Vagina (tissue), 2 donors: ENCODE results near the gene PIK3R5. TPM values are rescaled to one million over a fixed set of nuclear protein-coding genes. Genes with fewer than 3 reads are reported as not detected.

Experiments
- DNase-seq, 2 donors: peaks; one replicate each; pipeline ENCODE4 v3.0.0-alpha.2; 2017; ENCODE audit errors: extremely low spot score in 2 of 2
- H3K27ac ChIP-seq: fragments of 200-600 bp; sonication (generic); one replicate; pipeline ENCODE4 v1.5.1; 2019
- H3K27me3 ChIP-seq: fragments of 200-600 bp; sonication (generic); one replicate; pipeline ENCODE4 v1.5.1; 2019
- H3K36me3 ChIP-seq, 2 donors: fragments of 200-600 bp; sonication (generic); one replicate each; pipeline ENCODE4 v1.5.1; 2017 to 2019
- H3K4me1 ChIP-seq: fragments of 200-600 bp; sonication (generic); one replicate; pipeline ENCODE4 v1.5.1; 2019
- H3K4me3 ChIP-seq, 2 donors: fragments of 200-600 bp; sonication (generic); 1 replicate in 1 of 2; 2 replicates in 1 of 2; pipeline ENCODE4 v1.5.1; 2016 to 2019
- H3K9me3 ChIP-seq: fragments of 200-600 bp; sonication (generic); one replicate; pipeline ENCODE4 v1.5.1; 2019
- POLR2A ChIP-seq, 2 donors: fragments of 450-650 bp; IDR thresholded peaks; one replicate each; pipeline ENCODE4 v1.6.1; 2017; ENCODE audit warnings: antibody characterized with exemption in 2 of 2, mild to moderate bottlenecking in 2 of 2, moderate library complexity in 2 of 2
- POLR2AphosphoS5 ChIP-seq, 2 donors: sonication (generic); formaldehyde crosslinking; IDR thresholded peaks; one replicate each; pipeline ENCODE4 v1.9.0; 2017; ENCODE audit warnings: antibody characterized with exemption in 2 of 2, mild to moderate bottlenecking in 2 of 2, low read depth in 1 of 2; ENCODE audit not compliant: insufficient read depth in 1 of 2
- intact Hi-C: fragments of 100-400 bp; cut with DNase I; formaldehyde crosslinking; loops from one replicate; pipeline ENCODE4 v1.15.1; 2023
- total RNA-seq: library from RNA; depleted of rRNA; stranded (reverse); fragments of >200 nt; gene quantifications from one replicate; pipeline ENCODE4 v1.2.3, GENCODE V29; 2016
- TF ChIP-seq, protein P1 (sequence below), 3 experiments: fragments of 450-650 bp in 2 of 3; fragments of 200-600 bp in 1 of 3; sonication (generic) in 1 of 3; IDR thresholded peaks; one replicate each; pipeline ENCODE4 v1.5.1; 2017 to 2019; ENCODE audit warnings: antibody characterized with exemption in 3 of 3, mild to moderate bottlenecking in 2 of 3, moderate library complexity in 2 of 3

PIK3R5 gene
- total RNA-seq, 1 donor from 2014 or later: 10.6 TPM

DNA sequence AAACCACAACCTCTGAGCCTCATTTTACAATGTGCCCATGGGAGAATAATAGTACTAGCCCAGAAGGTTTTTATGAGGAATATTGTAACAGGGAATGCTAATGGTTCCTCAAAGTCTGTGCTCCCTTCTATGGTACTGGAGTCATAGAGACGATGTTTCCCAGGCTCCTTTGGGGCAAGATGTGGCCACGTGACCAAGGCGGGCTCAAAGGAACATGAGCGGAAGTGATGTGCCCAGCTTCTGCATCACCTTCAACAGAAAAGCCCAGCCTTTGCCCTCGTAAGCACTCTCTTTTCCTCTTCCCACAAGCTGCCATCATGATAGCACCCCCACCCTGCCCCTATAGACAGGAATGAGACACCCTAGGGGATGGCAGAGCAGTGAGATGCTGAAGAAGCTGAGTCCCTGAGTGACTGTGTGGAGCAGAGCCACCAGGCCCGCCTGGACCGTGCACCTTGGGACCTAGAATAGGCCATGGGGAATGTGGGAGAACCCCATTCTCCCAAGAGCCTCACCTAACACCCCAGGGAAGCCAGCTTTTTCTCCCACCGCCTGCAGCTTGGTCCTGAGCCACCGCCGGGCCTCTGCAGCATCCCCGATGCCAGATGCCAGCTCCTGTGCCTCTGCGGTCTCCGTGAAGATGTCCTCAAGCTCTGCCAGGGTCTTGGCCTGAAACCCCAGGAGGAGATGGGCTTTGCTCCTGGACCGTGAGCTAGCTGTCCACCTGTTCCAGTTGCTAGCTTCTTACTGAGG is 75.9 kb downstream of the PIK3R5 start:
- no peaks in the 10 kb centered on the region for H3K4me1 ChIP-seq
- H3K27ac ChIP-seq: no peak overlapping the region
- no peaks in the 10 kb centered on the region for H3K9me3 ChIP-seq
- no peaks in the 10 kb centered on the region for H3K36me3 ChIP-seq
- H3K4me3 ChIP-seq: no peak overlapping the region
- H3K27me3 ChIP-seq: no peaks in the 10 kb centered on the region
- intact Hi-C loops: no loop called here
- DNase-seq: no peak
- TF ChIP-seq POLR2AphosphoS5 (IDR thresholded peaks at IDR 0.05; ENCODE audit: insufficient read depth in 1 of 2, low read depth in 1 of 2) (no peak), POLR2A (IDR thresholded peaks at IDR 0.05) (no peak)
- TF ChIP-seq, protein P1, sequence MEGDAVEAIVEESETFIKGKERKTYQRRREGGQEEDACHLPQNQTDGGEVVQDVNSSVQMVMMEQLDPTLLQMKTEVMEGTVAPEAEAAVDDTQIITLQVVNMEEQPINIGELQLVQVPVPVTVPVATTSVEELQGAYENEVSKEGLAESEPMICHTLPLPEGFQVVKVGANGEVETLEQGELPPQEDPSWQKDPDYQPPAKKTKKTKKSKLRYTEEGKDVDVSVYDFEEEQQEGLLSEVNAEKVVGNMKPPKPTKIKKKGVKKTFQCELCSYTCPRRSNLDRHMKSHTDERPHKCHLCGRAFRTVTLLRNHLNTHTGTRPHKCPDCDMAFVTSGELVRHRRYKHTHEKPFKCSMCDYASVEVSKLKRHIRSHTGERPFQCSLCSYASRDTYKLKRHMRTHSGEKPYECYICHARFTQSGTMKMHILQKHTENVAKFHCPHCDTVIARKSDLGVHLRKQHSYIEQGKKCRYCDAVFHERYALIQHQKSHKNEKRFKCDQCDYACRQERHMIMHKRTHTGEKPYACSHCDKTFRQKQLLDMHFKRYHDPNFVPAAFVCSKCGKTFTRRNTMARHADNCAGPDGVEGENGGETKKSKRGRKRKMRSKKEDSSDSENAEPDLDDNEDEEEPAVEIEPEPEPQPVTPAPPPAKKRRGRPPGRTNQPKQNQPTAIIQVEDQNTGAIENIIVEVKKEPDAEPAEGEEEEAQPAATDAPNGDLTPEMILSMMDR (IDR thresholded peaks at IDR 0.05): no peak

GRCh38 chr17:8888704-8889302 is 76.7 kb downstream of the PIK3R5 start:
- TF ChIP-seq POLR2AphosphoS5 (IDR thresholded peaks at IDR 0.05; ENCODE audit: insufficient read depth in 1 of 2, low read depth in 1 of 2): no peak
- TF ChIP-seq POLR2A (IDR thresholded peaks at IDR 0.05): no peak
- TF ChIP-seq, protein P1 (IDR thresholded peaks at IDR 0.05): no peak
- Histone ChIP-seq H3K27me3 (no peaks in the 10 kb centered on the region), H3K4me3 (no peak overlapping the region), H3K27ac (no peak overlapping the region), H3K9me3 (no peaks in the 10 kb centered on the region), H3K4me1 (no peaks in the 10 kb centered on the region), H3K36me3 (no peaks in the 10 kb centered on the region)
- intact Hi-C loops: no loop called here
- DNase-seq: no peak

DNA sequence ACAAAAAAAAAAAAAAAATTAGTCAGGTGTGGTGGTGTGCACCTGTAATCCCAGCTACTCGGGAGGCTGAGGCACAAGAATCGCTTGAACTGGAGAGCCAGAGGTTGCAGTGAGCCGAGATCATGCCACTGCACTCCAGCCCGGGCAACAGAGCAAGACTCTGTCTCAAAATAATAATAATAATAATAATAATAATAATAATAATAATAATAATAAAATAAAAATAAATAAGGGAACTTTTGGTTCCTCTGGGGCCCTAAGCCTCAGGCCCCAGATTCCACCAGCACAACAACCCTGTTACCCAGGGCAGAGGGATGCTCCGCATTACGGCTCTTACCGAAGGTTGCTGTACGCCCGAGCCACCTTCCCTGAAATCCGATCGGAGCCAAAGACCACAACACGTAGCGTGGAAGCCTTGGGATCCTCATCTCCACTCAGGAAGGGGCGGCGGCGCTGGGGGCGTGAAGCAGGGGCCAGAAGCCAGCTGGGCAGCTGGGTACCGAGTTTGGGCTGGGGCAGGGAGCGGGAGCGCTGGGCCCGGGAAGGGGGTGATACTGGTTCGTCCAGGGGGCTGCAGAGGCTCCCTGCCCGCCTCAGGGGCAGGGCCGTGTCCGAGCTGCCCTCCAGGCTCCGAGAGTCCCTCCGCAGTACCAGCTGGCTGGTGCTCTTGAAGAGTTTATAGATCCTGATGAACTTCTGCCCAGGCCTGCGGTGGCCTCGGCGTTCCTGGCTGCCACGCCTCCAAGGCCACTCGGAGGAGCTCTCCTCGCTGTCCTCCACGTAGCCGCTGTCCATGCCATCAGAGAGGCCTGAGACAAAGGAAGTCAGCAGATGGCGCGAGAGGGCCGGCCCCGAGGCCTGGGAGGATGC is 77.4 kb downstream of the PIK3R5 start:
- Histone ChIP-seq H3K36me3 (no peaks in the 10 kb centered on the region), H3K27me3 (no peaks in the 10 kb centered on the region), H3K9me3 (no peaks in the 10 kb centered on the region), H3K4me1 (no peaks in the 10 kb centered on the region), H3K27ac (no peak overlapping the region), H3K4me3 (no peak overlapping the region)
- intact Hi-C loops: no loop called here
- TF ChIP-seq POLR2AphosphoS5 (IDR thresholded peaks at IDR 0.05; ENCODE audit: insufficient read depth in 1 of 2, low read depth in 1 of 2) (no peak), POLR2A (IDR thresholded peaks at IDR 0.05) (no peak)
- TF ChIP-seq, protein P1 (IDR thresholded peaks at IDR 0.05): no peak
- DNase-seq: no peak

GRCh38 chr17:8887301-8887700 is 78.2 kb downstream of the PIK3R5 start:
- TF ChIP-seq, protein P1 (IDR thresholded peaks at IDR 0.05): no peak
- TF ChIP-seq POLR2AphosphoS5 (IDR thresholded peaks at IDR 0.05; ENCODE audit: insufficient read depth in 1 of 2, low read depth in 1 of 2) (no peak), POLR2A (IDR thresholded peaks at IDR 0.05) (no peak)
- Histone ChIP-seq H3K9me3 (no peaks in the 10 kb centered on the region), H3K27me3 (no peaks in the 10 kb centered on the region), H3K27ac (no peak overlapping the region), H3K36me3 (no peaks in the 10 kb centered on the region), H3K4me1 (no peaks in the 10 kb centered on the region), H3K4me3 (no peak overlapping the region)
- intact Hi-C loops: no loop called here
- DNase-seq: no peak
